Stomach (tissue), 4 donors: ENCODE results near the gene TPCN1.

ENCODE experiments used
- CTCF ChIP-seq, 7 experiments: fragments of 450-650 bp in 4 of 7; fragments of 200-600 bp in 3 of 7; sonication (generic) in 3 of 7; IDR thresholded peaks; one replicate each; pipeline ENCODE4 v1.5.1; 2016 to 2019; ENCODE audit warnings: antibody characterized with exemption in 7 of 7, control low read depth in 2 of 7, mild to moderate bottlenecking in 1 of 7
- EP300 ChIP-seq: sonication (generic); formaldehyde crosslinking; IDR thresholded peaks from one replicate; pipeline ENCODE4 v1.6.1; 2017; ENCODE audit warnings: antibody characterized with exemption

GRCh38 chr12:113297621-113298471 is 76.6 kb downstream of the TPCN1 start:
- TF ChIP-seq EP300 (no peak), CTCF (IDR thresholded peaks at IDR 0.05) (no peak)
